HG02981 (cell line): Measurements from ENCODE around the gene RBM20.
A peak's percentile ranks its signal among the peaks of the same experiment; 100 is the strongest.
"Not testable (repeated sequence)": the region's sequence is repeated elsewhere in the genome, so short reads cannot be mapped to it uniquely, and the experiment has no call there.

Experiments
- ATAC-seq: cut with Tn5 transposase; IDR thresholded peaks from one replicate; pipeline ENCODE4 v1.9.1; 2021; ENCODE audit warnings: mild to moderate bottlenecking, moderate library complexity; ENCODE audit not compliant: unreplicated experiment

The RBM20 gene

DNA sequence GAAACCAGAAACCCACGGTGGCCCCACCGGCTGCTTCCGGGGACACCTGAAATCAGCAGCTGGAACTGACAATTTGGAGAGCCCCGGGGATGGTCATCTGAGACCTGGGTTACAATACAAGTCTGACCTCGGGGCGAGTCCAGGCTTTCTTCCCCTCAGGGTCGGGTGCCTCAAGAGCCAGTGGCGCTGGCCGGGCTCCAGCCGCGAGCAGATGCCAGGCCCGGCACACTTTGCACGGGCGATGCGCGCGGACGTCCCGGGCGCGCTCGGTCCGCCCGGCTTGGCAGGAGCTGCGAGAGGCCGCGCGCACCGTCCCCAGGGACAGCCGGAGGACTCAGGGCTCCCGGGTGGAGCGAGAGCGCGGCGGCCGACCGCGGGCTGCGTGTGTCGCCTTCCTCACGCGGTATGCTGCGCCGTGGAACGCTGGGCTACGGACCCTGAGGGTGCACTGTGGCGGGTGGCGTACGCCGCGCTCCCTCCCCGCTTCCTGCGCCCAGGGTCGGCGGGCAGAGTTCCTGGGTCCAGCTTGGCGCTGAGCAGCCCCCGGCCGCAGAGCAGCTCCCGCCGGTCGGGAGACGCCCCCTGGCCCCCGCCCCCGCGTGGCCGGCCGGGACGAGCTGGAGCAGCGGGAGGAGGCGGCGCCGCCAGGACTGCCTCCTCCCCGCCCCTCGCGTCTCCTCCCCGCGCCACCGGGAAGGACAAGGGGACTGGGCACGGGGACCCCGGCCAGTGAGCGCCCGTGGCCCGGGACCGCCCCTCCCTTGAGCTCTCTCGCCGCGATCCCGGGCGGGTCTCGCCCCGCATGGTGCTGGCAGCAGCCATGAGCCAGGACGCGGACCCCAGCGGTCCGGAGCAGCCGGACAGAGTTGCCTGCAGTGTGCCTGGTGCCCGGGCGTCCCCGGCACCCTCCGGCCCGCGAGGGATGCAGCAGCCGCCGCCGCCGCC is at the start of gene RBM20:
RBM20 (plus strand) TSS at position 684 of the 945 bp plus-strand sequence; CDS start at position 803, 119 bp downstream.
- ATAC-seq = peak; percentile 44

DNA sequence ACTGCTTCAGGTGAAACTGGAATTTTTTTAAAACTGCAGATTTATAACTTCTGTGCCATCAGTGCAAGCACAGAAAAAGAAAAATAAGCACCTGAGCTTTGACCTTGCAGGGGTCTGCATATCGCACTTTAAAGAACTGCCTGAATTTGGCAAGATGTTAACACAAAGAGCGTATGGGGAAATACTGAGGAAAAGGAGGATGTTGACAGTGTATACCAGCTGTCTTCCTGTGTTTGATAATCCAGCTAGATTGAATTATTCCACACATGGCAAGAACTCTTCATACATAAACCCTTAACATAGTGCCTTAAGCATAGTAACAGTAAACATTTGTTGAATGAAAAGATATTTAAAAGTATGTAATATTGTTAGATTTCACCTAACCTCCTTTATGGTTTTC is 46.7 kb upstream of the RBM20 start:
- no peak for ATAC-seq

GRCh38 chr10:110600487-110601101 is 43.5 kb upstream of the RBM20 start:
- no peak for ATAC-seq

DNA sequence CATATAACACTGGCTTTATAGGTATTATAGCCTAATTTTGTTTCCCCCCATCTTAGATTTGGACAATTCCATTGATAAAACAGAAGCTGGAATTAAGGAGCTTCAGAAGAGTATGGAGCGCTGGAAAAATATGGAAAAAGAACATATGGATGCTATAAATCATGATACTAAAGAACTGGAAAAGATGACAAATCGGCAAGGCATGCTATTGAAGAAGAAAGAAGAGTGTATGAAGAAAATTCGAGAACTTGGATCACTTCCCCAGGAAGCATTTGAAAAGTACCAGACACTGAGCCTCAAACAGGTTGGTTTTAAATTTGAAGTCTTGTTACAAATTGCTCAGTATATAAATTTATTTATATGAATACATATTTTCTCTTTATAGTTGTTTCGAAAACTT is 42.6 kb upstream of the RBM20 start:
- no peak for ATAC-seq

DNA sequence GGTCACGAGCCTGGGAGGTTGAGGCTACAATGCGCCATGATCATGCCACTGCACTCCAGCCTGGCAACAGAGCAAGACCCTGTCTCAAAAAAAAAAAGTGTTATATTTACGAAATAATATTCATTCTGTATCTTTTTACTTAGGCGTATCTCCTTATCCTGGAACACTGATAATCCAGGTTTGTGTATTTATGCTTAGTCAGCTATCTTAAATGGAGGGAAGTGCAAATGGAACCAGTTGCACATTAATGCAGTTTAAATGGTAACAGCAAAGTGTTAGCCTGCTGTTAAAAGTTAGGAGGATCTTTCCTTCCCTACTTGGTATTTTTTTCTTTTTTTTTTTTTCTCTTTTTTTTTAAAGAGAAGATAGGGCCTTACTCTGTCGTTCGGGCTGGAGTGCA is 36.0 kb upstream of the RBM20 start:
- no peak for ATAC-seq

- no peak for ATAC-seq
These were observed 34.5 kb upstream of the RBM20 start for GRCh38 chr10:110609605-110610004.

GRCh38 chr10:110610308-110610774 is 33.8 kb upstream of the RBM20 start:
- no peak for ATAC-seq

DNA sequence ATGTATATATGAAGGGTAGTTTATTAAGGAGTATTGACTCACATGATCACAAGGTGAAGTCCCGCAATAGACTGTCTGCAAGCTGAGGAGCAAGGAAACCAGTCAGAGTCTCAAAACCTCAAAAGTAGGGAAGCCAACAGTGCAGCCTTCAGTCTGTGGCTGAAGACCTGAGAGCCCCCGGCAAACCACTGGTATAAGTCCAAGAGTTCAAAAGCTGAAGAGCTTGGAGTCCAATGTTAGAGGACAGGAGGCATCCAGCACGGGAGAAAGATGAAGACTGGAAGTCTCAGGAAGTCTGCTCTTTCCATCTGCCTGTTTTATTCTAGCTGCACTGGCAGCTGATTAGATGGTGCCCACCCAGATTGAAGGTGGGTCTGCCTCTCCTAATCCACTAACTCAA is 33.4 kb upstream of the RBM20 start:
- ATAC-seq = not testable (repeated sequence)

GRCh38 chr10:110612087-110612486 is 32.0 kb upstream of the RBM20 start:
- no peak for ATAC-seq

DNA sequence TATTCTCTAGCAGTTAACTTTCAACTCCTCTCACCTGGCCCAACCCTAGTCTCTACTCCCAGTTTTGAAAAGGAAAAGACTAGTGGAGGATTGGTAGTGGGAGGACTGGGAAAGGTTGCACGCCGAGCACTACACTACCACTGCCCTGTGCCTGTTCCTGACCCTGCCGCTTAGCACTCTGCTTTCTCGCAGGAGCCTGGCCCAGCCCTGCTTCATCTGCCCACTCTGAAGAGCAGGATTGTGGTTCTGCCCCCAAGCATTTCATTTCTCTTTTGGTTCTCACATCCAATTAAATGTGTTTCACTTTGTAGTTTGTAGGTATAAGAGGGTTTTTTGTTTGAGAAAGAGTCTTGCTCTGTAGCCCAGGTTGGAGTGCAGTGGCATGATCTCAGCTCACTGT is 31.5 kb upstream of the RBM20 start:
- ATAC-seq = no peak

DNA sequence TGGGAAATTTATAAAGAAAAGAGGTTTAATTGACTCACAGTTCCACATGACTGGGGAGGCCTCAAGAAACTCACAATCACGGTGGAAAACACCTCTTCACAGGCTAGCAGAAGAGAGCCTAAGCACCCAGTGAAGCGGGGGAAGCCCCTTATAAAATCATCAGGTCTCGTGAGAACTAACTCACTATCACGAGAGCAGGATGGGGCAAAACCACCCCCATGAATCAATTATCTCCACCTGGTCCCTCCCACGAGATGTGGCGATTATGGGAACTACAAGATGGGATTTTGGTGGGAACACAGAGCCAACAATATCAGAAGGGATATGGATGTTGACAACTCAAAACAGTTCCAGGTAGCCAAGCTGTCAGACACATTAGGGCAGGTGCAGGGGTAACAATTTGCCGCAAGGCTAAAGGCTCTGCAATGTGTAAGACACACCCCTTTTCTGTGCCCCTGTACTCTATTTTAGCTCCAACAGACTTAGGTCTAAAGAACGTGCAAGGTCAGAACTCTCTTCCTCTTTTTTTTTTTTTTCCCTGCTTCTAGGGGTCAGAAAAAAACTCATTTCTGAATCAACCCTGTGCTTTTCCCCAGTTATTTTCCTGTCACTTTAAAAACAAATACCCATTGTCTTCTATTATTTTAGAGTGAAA is 30.7 kb upstream of the RBM20 start:
- ATAC-seq = no peak

DNA sequence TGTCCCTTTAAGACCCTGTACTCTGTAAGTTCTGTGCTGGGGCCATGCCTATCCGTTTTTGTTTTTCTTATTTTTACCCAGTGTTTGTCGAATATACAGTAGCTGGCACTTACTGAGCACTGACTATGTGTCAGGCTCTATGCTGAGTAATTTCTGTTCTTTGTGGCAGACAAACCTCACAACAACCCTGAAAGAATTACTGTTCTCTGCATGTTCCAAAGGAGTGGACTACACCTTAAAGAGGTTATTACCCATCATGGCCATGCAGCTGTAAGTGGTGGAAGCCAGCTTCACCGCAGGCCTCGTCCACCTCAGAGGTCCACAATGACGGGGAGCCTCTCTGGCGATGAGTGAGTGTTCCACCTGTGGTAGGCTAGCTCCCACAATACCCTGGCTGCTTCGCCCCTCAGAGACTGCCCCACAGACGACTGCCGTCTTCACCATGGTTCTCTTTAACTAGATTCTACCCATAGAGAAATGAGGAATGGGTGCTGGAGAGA is 30.1 kb upstream of the RBM20 start:
- no peak for ATAC-seq

- ATAC-seq = no peak
These were observed 28.9 kb upstream of the RBM20 start for GRCh38 chr10:110615057-110615747.

DNA sequence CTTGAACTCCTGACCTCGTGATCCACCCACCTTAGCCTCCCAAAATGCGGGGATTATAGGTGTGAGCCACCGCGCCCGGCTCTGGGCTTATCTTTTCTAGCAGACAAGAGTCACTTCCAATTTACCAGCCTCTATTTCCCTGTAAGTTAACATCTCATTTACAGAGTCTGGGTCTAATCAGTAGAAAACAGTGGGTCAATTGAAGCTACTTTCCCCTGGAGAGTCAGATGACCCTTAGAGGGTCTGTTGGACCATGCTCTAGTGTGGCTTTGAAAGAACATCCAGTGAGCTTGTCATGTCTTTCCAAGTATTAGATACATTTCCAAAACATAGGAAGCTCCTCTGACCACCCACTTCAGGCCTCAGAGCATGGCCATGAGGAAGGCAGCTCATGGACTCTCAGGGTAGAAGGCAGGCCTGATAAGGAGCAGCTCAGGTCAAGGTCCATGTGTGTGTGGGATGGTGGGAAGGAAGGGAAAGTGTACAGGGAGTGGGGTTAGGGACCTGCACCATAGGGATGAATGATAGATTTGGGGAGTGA is 27.6 kb upstream of the RBM20 start:
- no peak for ATAC-seq

- ATAC-seq = no peak
These were observed 26.5 kb upstream of the RBM20 start for GRCh38 chr10:110617425-110618229.

DNA sequence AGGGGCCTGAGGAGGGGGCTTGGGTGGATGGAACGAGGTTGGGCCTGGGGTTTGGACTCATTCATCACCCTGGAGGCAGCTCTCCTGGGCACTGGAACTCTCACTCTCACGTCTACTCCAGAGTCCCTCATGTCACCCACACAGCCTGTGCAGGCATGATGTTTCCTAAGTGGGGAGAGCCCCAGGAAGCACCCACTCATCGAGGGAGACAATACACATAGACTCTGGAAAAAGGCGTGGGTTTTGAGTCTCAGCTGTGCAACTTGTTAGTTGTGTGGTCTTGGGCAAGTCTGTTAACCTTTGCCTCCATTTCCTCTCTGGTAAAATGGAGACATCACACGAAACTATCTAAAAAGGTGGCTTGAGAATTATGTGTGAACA is 25.9 kb upstream of the RBM20 start:
- no peak for ATAC-seq

DNA sequence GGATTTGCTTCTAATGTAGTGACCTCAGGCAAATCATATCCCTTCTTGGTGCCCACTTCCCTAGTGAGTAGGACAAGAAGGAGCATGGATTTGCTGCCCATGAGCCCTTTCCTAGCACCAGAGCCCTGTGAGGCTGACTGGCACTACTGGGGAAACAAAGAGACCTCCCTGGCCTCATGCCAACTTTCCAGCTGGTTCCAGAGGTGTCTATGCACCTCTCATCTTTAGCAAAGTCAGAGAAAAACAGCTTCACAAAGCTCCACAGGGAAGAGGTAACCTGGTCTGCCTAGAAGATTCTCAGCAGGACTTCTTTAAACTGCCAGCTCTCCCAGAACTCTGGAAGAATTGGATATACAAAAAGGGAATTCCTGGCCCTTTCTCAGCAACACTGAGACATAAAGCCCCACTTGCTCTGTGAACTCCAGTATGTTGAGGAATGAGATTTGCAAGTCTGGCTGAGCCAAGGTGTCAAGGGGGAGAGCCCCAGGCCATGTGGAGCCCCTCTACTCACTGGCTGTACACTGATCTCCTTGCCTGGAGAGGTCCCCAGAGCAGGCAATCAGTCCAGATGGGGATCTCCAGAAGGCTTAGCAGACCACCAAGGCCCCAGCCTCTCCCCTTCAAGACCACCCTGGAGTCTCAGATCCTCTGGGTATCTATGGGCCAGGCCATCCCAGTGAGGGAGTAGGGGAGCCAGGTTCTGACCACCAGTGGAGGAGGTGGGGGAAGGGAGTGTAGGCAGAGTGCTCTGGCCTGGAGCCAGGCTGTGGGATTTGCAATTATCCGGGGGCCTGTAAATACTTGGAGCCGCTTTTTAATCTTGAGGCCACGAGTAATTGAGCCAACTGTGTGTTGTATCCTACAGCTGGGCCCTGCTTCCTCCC is 24.4 kb upstream of the RBM20 start:
- no peak for ATAC-seq

GRCh38 chr10:110620398-110620719 is 23.8 kb upstream of the RBM20 start:
- no peak for ATAC-seq

GRCh38 chr10:110623316-110623715 is 20.8 kb upstream of the RBM20 start:
- ATAC-seq = not testable (repeated sequence)
